ENCODE results near the gene TENT5A.

Gene TENT5A

DNA sequence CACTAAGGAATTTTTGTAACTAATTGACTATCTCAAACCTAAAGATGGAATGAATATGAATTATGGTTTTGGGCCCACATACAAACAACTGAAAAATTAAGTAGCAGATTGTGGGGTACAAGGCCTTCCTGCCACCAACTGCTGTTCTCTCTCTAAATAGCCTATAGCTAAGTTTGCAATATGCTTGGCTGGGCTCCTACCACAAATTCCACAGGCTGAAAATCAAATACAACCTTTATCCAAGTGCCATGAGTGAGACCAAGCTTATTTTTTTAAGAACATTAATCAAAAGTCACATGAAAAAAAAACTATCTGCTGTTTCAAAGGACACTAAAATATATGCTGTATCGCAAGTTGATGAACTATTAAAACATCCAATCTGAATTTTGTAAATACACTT lies 52.1 kb downstream of the TENT5A start:
- DNase-seq = no peak

DNA sequence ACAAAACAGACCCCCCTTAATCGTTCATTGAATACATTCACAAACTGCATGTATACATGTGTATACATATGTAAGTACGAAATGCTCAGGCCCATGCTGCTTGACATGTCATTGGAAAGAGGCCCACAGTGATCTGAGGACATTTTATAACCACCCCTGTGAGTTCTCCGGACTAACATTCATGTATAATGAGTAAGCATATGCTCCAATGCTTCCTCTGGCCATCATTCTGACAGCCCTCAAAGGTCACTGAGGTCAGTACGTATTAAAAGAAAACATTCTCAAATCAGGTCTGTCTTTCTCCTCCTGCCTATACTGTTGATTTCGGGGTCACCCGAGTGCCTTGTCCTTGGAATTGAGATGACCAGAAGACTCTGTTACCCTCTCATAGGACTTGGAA lies 54.9 kb downstream of the TENT5A start:
- no peak for DNase-seq

DNA sequence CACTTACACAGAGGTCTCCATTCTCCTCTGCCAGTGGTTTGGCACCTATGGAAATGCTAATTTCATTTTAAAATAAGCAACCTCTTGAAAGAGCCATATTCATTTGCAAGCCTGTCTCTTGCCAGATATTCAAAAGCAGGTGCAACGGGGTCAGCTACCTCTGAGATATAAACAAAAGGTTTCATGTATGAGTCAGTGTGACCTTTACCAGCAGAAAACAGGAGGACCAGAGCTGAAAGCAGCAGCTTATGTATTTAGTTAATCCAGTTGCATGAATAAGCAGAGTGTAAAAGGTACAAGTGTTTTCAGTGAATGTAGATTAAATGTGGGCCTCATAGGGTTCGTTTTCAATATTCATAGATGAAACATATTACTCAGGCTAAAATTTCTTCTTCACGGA lies 56.0 kb downstream of the TENT5A start:
- no peak for DNase-seq

Measured in DMS79 (cell line).